Skeletal muscle tissue (tissue), 4 donors: ENCODE data around the gene ELSPBP1. TPM values are rescaled to one million over a fixed set of nuclear protein-coding genes. Genes with fewer than 3 reads are reported as not detected.
"Not testable (repeated sequence)": the region's sequence is repeated elsewhere in the genome, so short reads cannot be mapped to it uniquely, and the experiment has no call there.

Source experiments
- H3K27ac ChIP-seq: one replicate; pipeline ENCODE4 v1.7.0; 2013; ENCODE audit warnings: mild to moderate bottlenecking, low read depth, low read length, inconsistent platforms
- H3K27me3 ChIP-seq, 3 donors: one replicate each; pipeline ENCODE4 v1.7.0; 2013; ENCODE audit warnings: low read length in 3 of 3; ENCODE audit not compliant: control insufficient read depth in 3 of 3, insufficient read depth in 3 of 3
- H3K36me3 ChIP-seq, 3 donors: one replicate each; pipeline ENCODE4 v1.7.0; 2013; ENCODE audit warnings: low read length in 3 of 3; ENCODE audit not compliant: control insufficient read depth in 3 of 3, insufficient read depth in 3 of 3
- H3K4me1 ChIP-seq, 3 donors: one replicate each; pipeline ENCODE4 v1.7.0; 2013; ENCODE audit warnings: low read length in 3 of 3, mild to moderate bottlenecking in 3 of 3; ENCODE audit not compliant: control insufficient read depth in 3 of 3, insufficient read depth in 3 of 3
- H3K4me3 ChIP-seq, 3 donors: one replicate each; pipeline ENCODE4 v1.7.0; 2013; ENCODE audit warnings: low read length in 3 of 3
- H3K9ac ChIP-seq, 3 donors: one replicate each; pipeline ENCODE4 v1.7.0; 2013; ENCODE audit warnings: low read length in 3 of 3, mild to moderate bottlenecking in 3 of 3, moderate library complexity in 2 of 3, low read depth in 1 of 3
- H3K9me3 ChIP-seq, 3 donors: one replicate each; pipeline ENCODE4 v1.7.0; 2013; ENCODE audit warnings: low read length in 3 of 3; ENCODE audit not compliant: control insufficient read depth in 3 of 3
- total RNA-seq: library from RNA; depleted of rRNA; stranded (reverse); fragments of >200 nt; gene quantifications from one replicate; pipeline ENCODE4 v1.2.3, GENCODE V29; 2014
- donor health status: Osteomylitis.

ELSPBP1 gene
- total RNA-seq, 1 donor from 2014 or later, result not detected

GRCh38 chr19:48061401-48062344, 67.2 kb downstream of the ELSPBP1 start:
- no peaks in the 10 kb centered on the region for H3K9me3 ChIP-seq
- peaks cover 0 to 4% (median 0%) of the 10 kb centered on the region in 3 donors for H3K4me1 ChIP-seq
- no peak overlapping the region for H3K4me3 ChIP-seq
- H3K27me3 ChIP-seq, result no peaks in the 10 kb centered on the region
- no peak overlapping the region for H3K9ac ChIP-seq
- H3K36me3 ChIP-seq, result peaks cover 18 to 34% (median 33%) of the 10 kb centered on the region in 3 donors
- no peak overlapping the region for H3K27ac ChIP-seq

GRCh38 chr19:48064509-48064908, 70.1 kb downstream of the ELSPBP1 start:
- no peaks in the 10 kb centered on the region for H3K9me3 ChIP-seq
- H3K27ac ChIP-seq, result no peak overlapping the region
- H3K9ac ChIP-seq, result no peak overlapping the region
- peaks cover 30 to 50% (median 40%) of the 10 kb centered on the region in 3 donors for H3K36me3 ChIP-seq
- no peaks in the 10 kb centered on the region for H3K27me3 ChIP-seq
- H3K4me3 ChIP-seq, result no peak overlapping the region
- peaks cover 0 to 9% (median 0%) of the 10 kb centered on the region in 3 donors for H3K4me1 ChIP-seq

- Histone ChIP-seq H3K27me3 (no peaks in the 10 kb centered on the region), H3K27ac (no peak overlapping the region), H3K4me1 (peaks cover 0 to 5% (median 0%) of the 10 kb centered on the region in 3 donors), H3K9ac (no peak overlapping the region), H3K36me3 (peaks cover 35 to 48% (median 44%) of the 10 kb centered on the region in 3 donors), H3K9me3 (no peaks in the 10 kb centered on the region), H3K4me3 (no peak overlapping the region)
These were observed 75.0 kb downstream of the ELSPBP1 start for GRCh38 chr19:48069435-48069834.

GRCh38 chr19:48070177-48070769, 75.8 kb downstream of the ELSPBP1 start:
- not testable (repeated sequence) for H3K9ac ChIP-seq, H3K27me3 ChIP-seq, H3K4me3 ChIP-seq, H3K9me3 ChIP-seq, H3K27ac ChIP-seq, H3K4me1 ChIP-seq
- peaks cover 37 to 47% (median 44%) of the 10 kb centered on the region in 3 donors for H3K36me3 ChIP-seq

Other genes starting within 250 kb of the ELSPBP1 start
- 93.9 TPM for gene NOP53, start 249.1 kb upstream of the ELSPBP1 start, total RNA-seq
- 450 TPM for gene SELENOW, start 215.9 kb upstream of the ELSPBP1 start, total RNA-seq
- gene TPRX1, start 190.1 kb upstream of the ELSPBP1 start, total RNA-seq, result not detected
- gene CRX, start 172.7 kb upstream of the ELSPBP1 start, total RNA-seq, result not detected
- gene TPRX2, start 135.4 kb upstream of the ELSPBP1 start, total RNA-seq, result not detected
- gene SULT2A1, start 108.3 kb upstream of the ELSPBP1 start, total RNA-seq, result not detected
- gene BSPH1, start 2.5 kb upstream of the ELSPBP1 start, total RNA-seq, result not detected
- gene CABP5, start 49.4 kb downstream of the ELSPBP1 start, total RNA-seq, result not detected
- 33.9 TPM for gene PLA2G4C, start 116.2 kb downstream of the ELSPBP1 start, total RNA-seq
- gene LIG1, start 175.7 kb downstream of the ELSPBP1 start, total RNA-seq, result 14.6 TPM
- 1.6 TPM for gene ZSWIM9, start 176.0 kb downstream of the ELSPBP1 start, total RNA-seq